HL-60 (cell line): Measurements from ENCODE around the gene SCN5A.
A peak's percentile ranks its signal among the peaks of the same experiment; 100 is the strongest.

Experiments used
- CTCF ChIP-seq: IDR thresholded peaks from one replicate; pipeline ENCODE4 v1.5.1; 2011; ENCODE audit warnings: low read length, control low read depth, inconsistent platforms; ENCODE audit not compliant: insufficient read depth
- GABPA ChIP-seq: IDR thresholded peaks from 2 replicates; pipeline ENCODE4 v1.6.1; 2012; ENCODE audit warnings: low read depth
- POLR2AphosphoS5 ChIP-seq: IDR thresholded peaks from 2 replicates; pipeline ENCODE4 v1.6.1; 2012; ENCODE audit warnings: low read depth

DNA sequence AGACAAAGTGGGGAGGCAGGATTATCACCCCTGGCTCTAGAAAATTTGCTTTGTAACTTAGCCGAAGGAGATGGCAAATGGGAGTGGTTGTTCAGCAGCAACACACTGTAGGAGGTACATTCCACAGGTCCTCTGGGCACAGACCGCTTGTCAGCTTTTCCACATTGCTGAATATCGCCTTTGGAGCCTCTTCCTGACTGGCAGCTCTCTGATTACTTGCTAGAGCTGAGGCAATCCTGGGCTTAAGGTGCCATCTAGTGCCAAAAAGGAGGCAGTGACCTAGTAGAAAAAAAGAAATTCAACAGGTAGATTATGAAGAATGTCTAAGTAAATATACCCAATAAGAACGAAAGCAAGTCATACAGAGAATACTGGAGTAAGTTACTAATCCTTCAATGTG, 13.1 kb upstream of the SCN5A start:
- TF ChIP-seq POLR2AphosphoS5 (no peak), CTCF (peak; percentile 15), GABPA (no peak)
